ENCODE measurements around the gene NT5DC1.

DNA sequence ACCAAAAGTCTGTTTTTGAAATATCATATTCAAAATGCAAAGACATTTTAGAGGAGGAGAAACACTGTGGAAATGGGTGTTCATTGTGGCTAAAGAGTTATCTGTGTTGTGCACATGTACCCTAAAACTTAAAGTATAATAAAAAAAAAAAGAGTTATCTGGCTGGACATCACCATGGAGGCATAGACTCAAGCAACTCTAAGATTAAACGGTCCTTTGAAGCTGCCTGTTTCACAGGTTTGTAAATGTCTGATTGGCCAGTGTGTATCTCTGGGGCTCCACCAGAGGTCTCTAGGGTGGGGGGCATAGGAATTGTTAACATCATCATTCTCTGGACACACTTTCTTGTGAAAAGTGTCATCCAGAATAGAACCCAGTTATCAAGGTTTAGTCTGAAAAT is 114.0 kb downstream of the NT5DC1 start:
- TF ChIP-seq CTCF (conservative IDR thresholded peaks at IDR 0.05; ENCODE audit: low read depth in 2 of 2), result no peak
- TF ChIP-seq EZH2 (IDR thresholded peaks at IDR 0.05; ENCODE audit: low read depth, unreplicated experiment), result no peak
- TF ChIP-seq CREB1 (CRISPR knock-in tag; IDR thresholded peaks at IDR 0.05; ENCODE audit: low read depth), result no peak
- no peak for TF ChIP-seq JUNB (IDR thresholded peaks at IDR 0.05; ENCODE audit: unreplicated experiment)
- TF ChIP-seq REST (IDR thresholded peaks at IDR 0.05; ENCODE audit: unreplicated experiment), result no peak
- no peak for TF ChIP-seq ZNF114 (CRISPR knock-in tag; IDR thresholded peaks at IDR 0.05)
- no peak for TF ChIP-seq ETS1 (IDR thresholded peaks at IDR 0.05)
- no peak for TF ChIP-seq EZH2phosphoT487 (IDR thresholded peaks at IDR 0.05; ENCODE audit: unreplicated experiment)
- no peak for TF ChIP-seq POLR2AphosphoS5 (IDR thresholded peaks at IDR 0.05; ENCODE audit: low read depth)
- no peak for TF ChIP-seq STAT1 (IDR thresholded peaks at IDR 0.05; ENCODE audit: unreplicated experiment)

Data from GM23338 (cell line).